Ovary (tissue), 9 donors: ENCODE measurements around the gene BAHCC1. TPM values are rescaled to one million over a fixed set of nuclear protein-coding genes. Genes with fewer than 3 reads are reported as not detected.

Source experiments
- DNase-seq, 5 donors: peaks; one replicate each; pipeline ENCODE4 v3.0.0-alpha.2; 2019 to 2020
- H3K27ac ChIP-seq, 2 donors: fragments of 200-600 bp; one replicate each; pipeline versions ENCODE4 v1.5.1 to v1.8.0; 2019 to 2022
- H3K27me3 ChIP-seq: fragments of 200-600 bp; one replicate; pipeline ENCODE4 v1.8.0; 2022
- H3K36me3 ChIP-seq: fragments of 200-600 bp; sonication (generic); one replicate; pipeline ENCODE4 v1.5.1; 2019
- H3K4me1 ChIP-seq: one replicate; pipeline ENCODE4 v1.8.1; 2013; ENCODE audit warnings: mild to moderate bottlenecking, moderate library complexity; ENCODE audit not compliant: insufficient read depth
- H3K4me3 ChIP-seq: fragments of 200-600 bp; sonication (generic); one replicate; pipeline ENCODE4 v1.5.1; 2017
- H3K9me3 ChIP-seq, 2 donors: fragments of 200-600 bp in 1 of 2; sonication (generic) in 1 of 2; one replicate each; pipeline versions ENCODE4 v1.5.1 to v1.8.1; 2013 to 2019; ENCODE audit warnings: mild to moderate bottlenecking in 1 of 2, moderate library complexity in 1 of 2
- EP300 ChIP-seq: sonication (generic); formaldehyde crosslinking; IDR thresholded peaks from one replicate; pipeline ENCODE4 v1.6.1; 2017; ENCODE audit warnings: antibody characterized with exemption
- POLR2A ChIP-seq: fragments of 450-650 bp; IDR thresholded peaks from one replicate; pipeline ENCODE4 v1.6.1; 2017; ENCODE audit warnings: antibody characterized with exemption, mild to moderate bottlenecking, moderate library complexity
- WGBS, 3 donors: extraction: QIAGEN DNeasy Blood & Tissue Kit in 1 of 3; methylation state at CpG; one replicate each; pipeline versions ENCODE4 v1.1.5 to v1.1.7; 2013 to 2017; 5-methylcytosine and 5-hydroxymethylcytosine counted together
- intact Hi-C, 4 donors: fragments of 100-400 bp; cut with DNase I; formaldehyde crosslinking; loops; one replicate each; pipeline versions ENCODE4 v1.11.0 to v1.15.1; 2022 to 2023
- polyA plus RNA-seq, 2 donors: library from polyadenylated mRNA; stranded (reverse); fragments of 200-250 nt in 1 of 2; fragments of 350-450 nt in 1 of 2; fragmentation: Illumina TruSeq in 1 of 2; extraction: RNeasy Lipid Tissue Mini Kit (QIAGEN cat#74804) in 1 of 2; gene quantifications; one replicate each; pipeline ENCODE4 v1.2.3, GENCODE V29; 2013 to 2014
- total RNA-seq, 7 donors: library from RNA; depleted of rRNA in 2 of 7; stranded (reverse); fragments of >200 nt in 2 of 7; fragmentation: NEBNext Ultra II Directional in 3 of 7; extraction: Animal tissue kit (Norgen Biotek cat#: 25700) in 3 of 7; gene quantifications; one replicate each; pipeline versions ENCODE4 v1.1.0 to v1.2.4, GENCODE V29; 2016 to 2023
- TF ChIP-seq, protein P1 (sequence below), 3 donors: fragments of 450-650 bp in 2 of 3; fragments of 200-600 bp in 1 of 3; IDR thresholded peaks; one replicate each; pipeline versions ENCODE4 v1.5.1 to v1.8.0; 2016 to 2022; ENCODE audit warnings: antibody characterized with exemption in 3 of 3, mild to moderate bottlenecking in 1 of 3
- donor health status: DM: no; HTN: no; CAD: no; lungs with moderate emphysema.
- donor health status: DM: no; HTN: no; CAD: no.
- donor health status: Bipolar disorder and iron deficiency.
- donor health status: DM: yes; HTN: yes; CAD: no.
- donor health status: DM: no; HTN: no; CAD: no.
- donor health status: DM: yes; HTN: yes; CAD: no.

The BAHCC1 gene
- total and polyA plus RNA-seq, 9 donors, result 1.9 to 31.9 (median 18.4) TPM

DNA sequence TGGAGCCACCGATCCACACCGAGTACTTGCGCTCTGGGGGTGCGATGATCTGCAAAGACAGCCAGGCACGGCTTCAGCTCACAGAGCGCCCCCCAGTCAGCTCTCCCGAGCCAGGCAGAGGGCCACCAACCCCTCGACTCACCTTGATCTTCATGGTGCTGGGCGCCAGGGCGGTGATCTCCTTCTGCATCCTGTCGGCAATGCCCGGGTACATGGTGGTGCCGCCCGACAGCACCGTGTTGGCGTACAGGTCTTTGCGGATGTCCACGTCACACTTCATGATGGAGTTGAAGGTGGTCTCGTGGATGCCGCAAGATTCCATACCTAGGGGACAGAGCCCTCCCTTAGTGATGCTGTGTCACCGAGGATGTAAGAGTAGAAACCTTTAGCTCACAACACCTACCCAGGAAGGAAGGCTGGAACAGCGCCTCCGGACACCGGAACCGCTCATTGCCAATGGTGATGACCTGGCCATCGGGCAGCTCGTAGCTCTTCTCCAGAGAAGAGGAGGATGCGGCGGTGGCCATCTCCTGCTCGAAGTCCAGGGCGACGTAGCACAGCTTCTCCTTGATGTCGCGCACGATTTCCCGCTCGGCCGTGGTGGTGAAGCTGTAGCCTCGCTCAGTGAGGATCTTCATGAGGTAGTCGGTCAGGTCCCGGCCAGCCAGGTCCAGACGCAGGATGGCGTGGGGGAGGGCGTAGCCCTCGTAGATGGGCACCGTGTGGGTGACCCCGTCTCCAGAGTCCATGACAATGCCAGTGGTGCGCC is 115.7 kb downstream of the BAHCC1 start:
- Histone ChIP-seq H3K27ac (no peak overlapping the region), H3K4me3 (peak overlapping the region; percentile 64), H3K27me3 (no peaks in the 10 kb centered on the region), H3K36me3 (no peaks in the 10 kb centered on the region), H3K9me3 (no peaks in the 10 kb centered on the region), H3K4me1 (peaks cover 10% of the 10 kb centered on the region)
- TF ChIP-seq, protein P1, sequence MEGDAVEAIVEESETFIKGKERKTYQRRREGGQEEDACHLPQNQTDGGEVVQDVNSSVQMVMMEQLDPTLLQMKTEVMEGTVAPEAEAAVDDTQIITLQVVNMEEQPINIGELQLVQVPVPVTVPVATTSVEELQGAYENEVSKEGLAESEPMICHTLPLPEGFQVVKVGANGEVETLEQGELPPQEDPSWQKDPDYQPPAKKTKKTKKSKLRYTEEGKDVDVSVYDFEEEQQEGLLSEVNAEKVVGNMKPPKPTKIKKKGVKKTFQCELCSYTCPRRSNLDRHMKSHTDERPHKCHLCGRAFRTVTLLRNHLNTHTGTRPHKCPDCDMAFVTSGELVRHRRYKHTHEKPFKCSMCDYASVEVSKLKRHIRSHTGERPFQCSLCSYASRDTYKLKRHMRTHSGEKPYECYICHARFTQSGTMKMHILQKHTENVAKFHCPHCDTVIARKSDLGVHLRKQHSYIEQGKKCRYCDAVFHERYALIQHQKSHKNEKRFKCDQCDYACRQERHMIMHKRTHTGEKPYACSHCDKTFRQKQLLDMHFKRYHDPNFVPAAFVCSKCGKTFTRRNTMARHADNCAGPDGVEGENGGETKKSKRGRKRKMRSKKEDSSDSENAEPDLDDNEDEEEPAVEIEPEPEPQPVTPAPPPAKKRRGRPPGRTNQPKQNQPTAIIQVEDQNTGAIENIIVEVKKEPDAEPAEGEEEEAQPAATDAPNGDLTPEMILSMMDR (IDR thresholded peaks at IDR 0.05), result no peak
- no peak for TF ChIP-seq EP300
- no peak for TF ChIP-seq POLR2A
- peak in 1 of 5 donors; percentile 44 for DNase-seq
- 0 to 1% (median 1%) methylated on average over 48 of the region's 48 CpGs for WGBS, 3 donors
- intact Hi-C loops, result loop anchor here (2.0 to 5.0 kb wide), 4 partner anchors 109 to 118 kb away; partner anchors contain the start of gene BAHCC1 (in 1 of the 4)

DNA sequence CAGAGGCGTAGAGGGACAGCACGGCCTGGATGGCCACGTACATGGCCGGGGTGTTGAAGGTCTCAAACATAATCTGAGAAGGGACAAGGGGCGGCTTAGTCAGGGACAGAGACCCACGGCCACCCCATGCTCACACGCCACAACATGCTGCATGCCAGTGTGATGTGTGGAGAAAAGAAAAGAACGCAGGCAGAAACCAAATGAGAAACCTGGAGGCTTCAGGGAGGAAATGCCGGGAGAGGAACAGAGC is 116.2 kb downstream of the BAHCC1 start:
- intact Hi-C loops, result loop anchor here (2.0 to 5.0 kb wide), 4 partner anchors 109 to 119 kb away; partner anchors contain the start of gene BAHCC1 (in 1 of the 4)
- peaks cover 12% of the 10 kb centered on the region for H3K4me1 ChIP-seq
- 0 to 1% (median 1%) methylated on average over 9 of the region's 9 CpGs for WGBS, 3 donors

GRCh38 chr17:81511804-81512561 is 116.7 kb downstream of the BAHCC1 start:
- Histone ChIP-seq H3K4me3 (peak overlapping the region; percentile 64), H3K9me3 (no peaks in the 10 kb centered on the region), H3K27ac (peak overlapping the region; percentile 11 to 78), H3K36me3 (no peaks in the 10 kb centered on the region), H3K4me1 (peaks cover 14% of the 10 kb centered on the region), H3K27me3 (no peaks in the 10 kb centered on the region)
- DNase-seq, result peak in 2 of 5 donors; percentile 40 to 55
- intact Hi-C loops, result loop anchor here (2.0 to 5.0 kb wide), 4 partner anchors 110 to 119 kb away; partner anchors contain the start of gene BAHCC1 (in 1 of the 4)
- WGBS, 3 donors, result 0 to 1% (median 1%) methylated on average over 51 to 62 of the region's 62 CpGs
- no peak for TF ChIP-seq EP300
- no peak for TF ChIP-seq POLR2A
- TF ChIP-seq, protein P1 (IDR thresholded peaks at IDR 0.05), result no peak

More for the DNA sequence above, 116.2 kb downstream of the BAHCC1 start:
- H3K36me3 ChIP-seq, result no peaks in the 10 kb centered on the region
- H3K9me3 ChIP-seq, result no peaks in the 10 kb centered on the region
- no peaks in the 10 kb centered on the region for H3K27me3 ChIP-seq
- no peak for DNase-seq
- H3K27ac ChIP-seq, result no peak overlapping the region
- TF ChIP-seq EP300 (no peak), POLR2A (no peak)
- TF ChIP-seq, protein P1 (IDR thresholded peaks at IDR 0.05), result no peak
- peak overlapping the region; percentile 64 for H3K4me3 ChIP-seq

GRCh38 chr17:81512562-81513371 is 117.5 kb downstream of the BAHCC1 start, which contains the start of gene ACTG1:
ACTG1 (minus strand) TSS chr17:81512799; CDS start chr17:81512354, 445 bp downstream.
- H3K9me3 ChIP-seq, result no peaks in the 10 kb centered on the region

More at GRCh38 chr17:81512562-81513371, 117.5 kb downstream of the BAHCC1 start, which contains the start of gene ACTG1:
- peak; percentile 94 to 97 (median 95) for DNase-seq
- TF ChIP-seq EP300 (no peak), POLR2A (peak; percentile 77)
- peaks cover 14% of the 10 kb centered on the region for H3K4me1 ChIP-seq
- no peaks in the 10 kb centered on the region for H3K36me3 ChIP-seq
- no peaks in the 10 kb centered on the region for H3K27me3 ChIP-seq
- H3K4me3 ChIP-seq, result peak within 1 kb of the TSS; percentile 93
- intact Hi-C loops, result loop anchor here in 2 of 4 donors (5.0 kb wide), 2 partner anchors 110 to 115 kb away; partner anchors contain the start of gene BAHCC1 (in 1 of the 2)
- H3K27ac ChIP-seq, result peak within 1 kb of the TSS; percentile 98 to 100
- 1% methylated on average over 32 to 111 of the region's 111 CpGs for WGBS, 3 donors
